Tibial nerve (tissue), 4 donors: ENCODE measurements around the gene ARPC1A. TPM values are rescaled to one million over a fixed set of nuclear protein-coding genes. Genes with fewer than 3 reads are reported as not detected.

Source experiments
- DNase-seq, 2 donors: peaks; one replicate each; pipeline ENCODE4 v3.0.0-alpha.2; 2019; ENCODE audit warnings: low spot score in 2 of 2
- H3K27ac ChIP-seq, 4 donors: fragments of 200-600 bp; sonication (generic) in 3 of 4; one replicate each; pipeline ENCODE4 v1.5.1; 2017 to 2019; ENCODE audit warnings: mild to moderate bottlenecking in 1 of 4
- H3K27me3 ChIP-seq, 2 donors: fragments of 200-600 bp; sonication (generic) in 1 of 2; one replicate each; pipeline versions ENCODE4 v1.5.1 to v1.6.0; 2017 to 2019
- H3K36me3 ChIP-seq, 3 donors: fragments of 200-600 bp; sonication (generic); one replicate each; pipeline ENCODE4 v1.5.1; 2018 to 2019
- H3K4me1 ChIP-seq, 4 donors: fragments of 200-600 bp; sonication (generic) in 3 of 4; one replicate each; pipeline ENCODE4 v1.5.1; 2017 to 2019
- H3K4me3 ChIP-seq, 4 donors: fragments of 200-600 bp; sonication (generic) in 3 of 4; one replicate each; pipeline ENCODE4 v1.5.1; 2017 to 2019; ENCODE audit warnings: mild to moderate bottlenecking in 1 of 4, moderate library complexity in 1 of 4
- H3K9me3 ChIP-seq, 4 donors: fragments of 200-600 bp; sonication (generic) in 3 of 4; one replicate each; pipeline ENCODE4 v1.5.1; 2017 to 2019
- CTCF ChIP-seq, 5 experiments: fragments of 200-600 bp in 3 of 5; fragments of 450-650 bp in 2 of 5; sonication (generic) in 3 of 5; IDR thresholded peaks; one replicate each; pipeline ENCODE4 v1.5.1; 2016 to 2019; ENCODE audit warnings: antibody characterized with exemption in 5 of 5, mild to moderate bottlenecking in 3 of 5, moderate library complexity in 2 of 5
- EP300 ChIP-seq, 2 donors: sonication (generic); formaldehyde crosslinking; IDR thresholded peaks; one replicate each; pipeline ENCODE4 v1.6.1; 2017; ENCODE audit warnings: antibody characterized with exemption in 2 of 2, mild to moderate bottlenecking in 1 of 2
- POLR2A ChIP-seq, 2 donors: fragments of 450-650 bp; IDR thresholded peaks; one replicate each; pipeline ENCODE4 v1.6.1; 2017; ENCODE audit warnings: antibody characterized with exemption in 2 of 2, mild to moderate bottlenecking in 2 of 2, moderate library complexity in 2 of 2
- WGBS, 2 donors: methylation state at CpG; one replicate each; pipeline ENCODE4 v1.1.5; 2018; 5-methylcytosine and 5-hydroxymethylcytosine counted together
- total RNA-seq, 4 donors: library from RNA; depleted of rRNA; stranded (reverse); fragments of >200 nt; gene quantifications; one replicate each; pipeline ENCODE4 v1.1.0, GENCODE V29; 2016

The ARPC1A gene
- total RNA-seq, 4 donors from 2014 or later = 92.2 to 151 (median 118) TPM

- no peaks in the 10 kb centered on the region for H3K9me3 ChIP-seq
- peaks cover 0 to 89% (median 6%) of the 10 kb centered on the region in 3 donors for H3K36me3 ChIP-seq
- H3K27me3 ChIP-seq = no peaks in the 10 kb centered on the region
- H3K27ac ChIP-seq = peak overlapping the region in 3 of 4 donors; percentile 15 to 88 (median 70)
- 58 to 60% methylated on average over 14 of the region's 14 CpGs for WGBS, 2 donors
- no peak overlapping the region for H3K4me3 ChIP-seq
- DNase-seq = no peak
- peaks cover 0 to 84% (median 20%) of the 10 kb centered on the region in 4 donors for H3K4me1 ChIP-seq
- TF ChIP-seq POLR2A (IDR thresholded peaks at IDR 0.05) (no peak), EP300 (IDR thresholded peaks at IDR 0.05) (no peak), CTCF (IDR thresholded peaks at IDR 0.05) (peak in 1 of 5 experiments; percentile 26)
These were observed 70.1 kb downstream of the ARPC1A start for GRCh38 chr7:99395616-99396327.

- no peak for TF ChIP-seq CTCF (IDR thresholded peaks at IDR 0.05)
- TF ChIP-seq EP300 (IDR thresholded peaks at IDR 0.05) = peak in 1 of 2 donors; percentile 10
- no peak for TF ChIP-seq POLR2A (IDR thresholded peaks at IDR 0.05)
- Histone ChIP-seq H3K4me1 (peaks cover 0 to 84% (median 20%) of the 10 kb centered on the region in 4 donors), H3K9me3 (no peaks in the 10 kb centered on the region), H3K4me3 (no peak overlapping the region), H3K27me3 (no peaks in the 10 kb centered on the region), H3K36me3 (peaks cover 0 to 89% (median 6%) of the 10 kb centered on the region in 3 donors), H3K27ac (peak overlapping the region in 2 of 4 donors; percentile 70 to 88)
- WGBS, 2 donors = 41 to 50% methylated on average over 18 to 21 of the region's 21 CpGs
- DNase-seq = no peak
These were observed 71.0 kb downstream of the ARPC1A start for GRCh38 chr7:99396418-99397296.

- Histone ChIP-seq H3K4me1 (peaks cover 0 to 79% (median 16%) of the 10 kb centered on the region in 4 donors), H3K36me3 (peaks cover 0 to 89% (median 6%) of the 10 kb centered on the region in 3 donors), H3K9me3 (no peaks in the 10 kb centered on the region), H3K27me3 (no peaks in the 10 kb centered on the region), H3K4me3 (no peak overlapping the region), H3K27ac (peak overlapping the region in 3 of 4 donors; percentile 23 to 88 (median 70))
- no peak for DNase-seq
- WGBS, 2 donors = 74 to 77% methylated on average over 16 to 17 of the region's 18 CpGs
- TF ChIP-seq POLR2A (IDR thresholded peaks at IDR 0.05) (no peak), CTCF (IDR thresholded peaks at IDR 0.05) (no peak), EP300 (IDR thresholded peaks at IDR 0.05) (no peak)
These were observed 71.7 kb downstream of the ARPC1A start for GRCh38 chr7:99397297-99397983.

- Histone ChIP-seq H3K4me3 (no peak overlapping the region), H3K36me3 (peaks cover 0 to 99% (median 9%) of the 10 kb centered on the region in 3 donors), H3K27ac (peak overlapping the region in 2 of 4 donors; percentile 28 to 88), H3K27me3 (no peaks in the 10 kb centered on the region), H3K9me3 (no peaks in the 10 kb centered on the region), H3K4me1 (peaks cover 0 to 72% (median 9%) of the 10 kb centered on the region in 4 donors)
- DNase-seq = no peak
- TF ChIP-seq EP300 (IDR thresholded peaks at IDR 0.05) = no peak
- TF ChIP-seq POLR2A (IDR thresholded peaks at IDR 0.05) = no peak
- no peak for TF ChIP-seq CTCF (IDR thresholded peaks at IDR 0.05)
- WGBS, 2 donors = 72% methylated on average over 5 of the region's 5 CpGs
These were observed 73.3 kb downstream of the ARPC1A start for GRCh38 chr7:99398891-99399445.
